NCI-H1417 treated with DMSO at 0.1 percent for 48 hours (cell line): ENCODE results near the gene PRELP.
A peak's percentile ranks its signal among the peaks of the same experiment; 100 is the strongest.
"Not testable (repeated sequence)": the region's sequence is repeated elsewhere in the genome, so short reads cannot be mapped to it uniquely, and the experiment has no call there.

Source experiments
- DNase-seq: peaks from one replicate; lab custom pipeline; 2025; lab: John Stamatoyannopoulos, UW

Gene PRELP

DNA sequence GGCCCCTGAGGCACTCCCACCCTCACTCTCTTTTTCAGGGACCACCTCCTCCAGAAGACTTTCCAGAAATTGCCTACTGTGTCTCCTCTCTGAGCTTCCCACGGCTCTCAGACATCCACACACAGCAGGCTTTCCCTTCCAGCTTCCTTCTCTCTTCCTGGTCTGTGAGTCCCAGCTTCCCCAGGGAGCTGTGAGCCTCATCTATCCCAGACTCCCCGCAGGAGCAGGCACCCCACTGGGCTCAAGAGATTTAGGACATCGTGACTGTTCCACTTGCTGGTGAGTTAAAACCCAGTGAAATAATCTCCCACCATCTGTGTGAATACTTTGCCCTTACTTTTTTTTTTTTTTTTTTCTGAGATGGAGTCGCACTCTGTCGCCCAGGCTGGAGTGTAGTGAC is 22.0 kb upstream of the PRELP start:
- DNase-seq, result no peak

DNA sequence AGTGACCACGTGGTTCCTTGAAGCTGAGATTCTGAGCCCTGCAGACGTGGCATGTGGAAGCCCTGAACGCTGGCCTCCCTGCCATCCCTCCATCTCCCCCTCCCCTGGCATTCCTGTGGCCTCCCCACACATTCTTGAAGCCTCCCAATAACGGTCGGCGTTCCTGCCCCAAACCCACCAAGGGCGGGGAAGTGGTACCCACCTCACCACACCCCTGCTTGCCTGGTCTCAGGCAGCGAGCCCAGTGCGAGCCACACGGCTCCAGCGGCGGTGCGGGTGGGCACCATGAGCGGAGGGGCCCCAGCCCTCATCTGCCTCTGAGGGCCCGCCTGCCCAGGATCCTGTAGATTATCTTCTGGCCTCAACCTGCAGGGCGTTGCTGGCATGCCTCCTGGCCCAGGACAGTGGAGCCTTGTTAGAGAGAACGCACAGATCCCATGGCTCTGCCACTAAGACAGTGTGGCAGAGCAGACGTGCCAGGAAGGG is 20.6 kb upstream of the PRELP start:
- no peak for DNase-seq

DNA sequence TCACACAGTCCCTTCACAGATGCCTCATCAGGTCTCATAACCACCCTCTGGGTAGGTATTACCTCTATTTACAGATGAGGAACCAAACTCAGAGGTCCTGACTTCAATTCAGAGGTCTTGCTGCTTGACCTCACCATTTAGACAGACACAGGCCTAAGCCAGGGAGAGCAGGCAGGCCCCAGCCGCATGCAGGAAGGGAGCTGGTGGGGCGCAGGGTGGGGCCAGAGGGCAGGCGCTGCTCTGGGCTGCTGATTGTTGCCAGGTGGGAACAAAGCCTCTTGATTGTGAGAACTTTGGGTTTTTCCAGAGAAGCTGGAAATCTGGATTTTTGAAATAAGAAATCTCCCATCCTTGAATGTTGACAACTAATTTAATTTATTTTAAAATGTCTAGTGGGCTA is 19.9 kb upstream of the PRELP start:
- no peak for DNase-seq

DNA sequence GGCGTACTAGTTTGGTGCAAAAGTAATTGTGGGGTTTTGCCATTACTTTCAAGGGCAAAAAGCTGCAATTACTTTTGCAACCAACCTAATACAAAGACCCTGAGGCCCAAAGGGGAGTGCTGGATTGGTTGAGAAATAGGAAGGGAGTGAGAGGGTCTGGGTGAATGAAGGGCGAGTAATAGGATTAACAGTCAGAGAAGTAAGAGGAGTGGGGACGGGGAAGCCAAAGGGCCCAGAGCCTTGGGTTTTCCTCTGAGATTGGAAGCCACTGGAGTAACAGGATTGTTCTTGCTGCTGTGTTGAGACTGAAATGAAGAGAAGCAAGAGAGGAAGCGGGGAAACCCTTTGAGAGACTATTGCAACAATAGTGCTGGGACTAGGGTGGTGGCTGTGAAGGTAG is 19.0 kb upstream of the PRELP start:
- no peak for DNase-seq

DNA sequence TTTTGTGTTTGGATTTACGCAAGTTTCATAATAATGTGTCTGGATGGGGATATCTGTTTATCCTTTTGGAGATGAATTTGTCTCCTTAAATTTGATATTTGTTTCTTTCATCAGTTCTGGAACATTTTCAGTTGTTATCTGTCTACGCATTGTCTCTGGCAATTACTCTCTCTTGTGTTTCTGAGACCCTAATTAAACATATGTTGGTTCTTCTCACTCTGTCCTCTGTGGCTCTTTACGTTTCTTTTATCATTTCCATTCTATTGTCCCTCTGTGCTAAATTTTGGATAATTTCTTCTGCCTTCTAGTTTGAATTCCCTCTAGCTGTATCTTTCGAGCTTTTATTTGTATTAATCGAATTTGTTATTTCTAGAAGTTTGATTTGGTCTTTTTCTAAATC is 17.5 kb upstream of the PRELP start:
- no peak for DNase-seq

DNA sequence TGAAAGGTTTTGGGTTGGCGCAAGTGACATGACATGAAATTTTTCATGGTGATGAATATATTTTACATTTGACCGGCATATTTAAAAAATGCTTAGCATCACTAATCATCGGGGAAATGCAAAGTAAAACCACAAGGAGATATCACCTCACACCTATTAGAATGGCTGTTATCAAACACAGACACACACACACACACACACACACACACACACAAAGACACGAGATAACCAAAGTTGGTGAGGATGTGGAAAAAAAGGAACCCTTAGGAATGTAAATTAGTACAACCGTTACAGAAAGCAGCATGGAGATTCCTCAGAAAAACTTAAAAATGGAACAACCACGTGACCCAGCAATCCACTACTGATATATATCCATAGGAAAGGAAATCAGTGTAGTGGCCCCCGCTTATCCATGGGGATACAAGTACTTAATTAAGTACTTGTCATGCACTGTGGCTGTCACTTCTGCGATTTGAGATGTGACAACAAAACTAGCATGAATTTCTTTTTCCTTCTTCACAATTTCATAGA is 15.9 kb upstream of the PRELP start:
- DNase-seq, result no peak

DNA sequence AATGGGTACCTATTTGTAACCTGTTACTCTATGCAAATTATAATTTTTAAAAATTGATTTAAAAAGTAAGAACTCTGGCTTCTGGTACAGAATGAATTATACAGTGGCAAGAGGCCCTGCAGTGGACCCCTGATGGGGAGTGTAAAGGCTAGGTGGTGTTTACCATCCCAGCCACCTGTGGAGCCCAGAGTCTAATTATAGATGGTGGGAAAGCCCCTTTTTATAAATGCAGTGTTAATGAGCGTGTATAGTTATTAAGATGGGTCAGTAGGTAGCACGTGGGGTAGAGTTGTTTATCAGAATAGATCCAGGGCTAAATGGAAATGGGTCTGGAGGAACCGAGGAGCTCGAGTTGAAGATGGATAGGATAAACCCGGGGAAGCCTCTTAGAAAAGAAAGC is 13.9 kb upstream of the PRELP start:
- peak; percentile 85 for DNase-seq

DNA sequence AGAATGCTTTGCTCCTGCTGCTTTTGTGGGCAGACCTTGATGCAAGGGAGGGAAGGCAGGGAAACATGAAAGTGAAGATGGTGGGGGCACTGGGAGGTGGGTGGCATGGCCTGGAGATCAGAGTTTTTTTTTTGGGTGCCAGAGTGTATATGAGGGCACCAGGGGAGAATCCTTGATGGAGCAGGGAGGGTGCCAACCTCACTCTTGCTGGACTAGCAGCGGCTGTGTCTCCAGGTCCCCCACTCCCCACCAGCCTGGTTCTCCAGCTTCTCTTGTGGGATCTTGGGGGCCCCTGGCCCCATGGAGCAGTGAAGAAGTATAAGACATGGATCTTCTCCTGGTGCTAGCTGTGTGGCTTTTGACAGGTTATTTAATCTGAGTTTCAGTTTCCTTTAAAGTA is 13.5 kb upstream of the PRELP start:
- DNase-seq, result no peak

DNA sequence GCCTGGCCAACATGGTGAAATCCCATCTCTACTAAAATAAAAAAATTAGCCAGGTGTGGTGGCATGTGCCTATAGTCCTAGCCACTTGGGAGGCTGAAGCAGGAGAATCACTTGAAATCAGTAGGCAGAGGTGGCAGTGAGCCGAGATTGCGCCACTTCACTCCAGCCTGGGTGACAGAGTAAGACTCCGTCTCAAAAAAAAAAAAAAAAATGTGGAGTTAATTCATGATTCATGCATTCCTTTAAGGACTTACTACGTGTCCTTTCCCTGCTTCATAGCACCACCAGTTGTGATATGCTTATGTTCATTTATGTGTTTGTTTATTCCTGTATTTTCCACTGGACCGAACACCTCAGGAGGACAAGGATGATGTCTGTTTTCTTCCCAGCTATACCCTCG is 12.7 kb upstream of the PRELP start:
- no peak for DNase-seq

DNA sequence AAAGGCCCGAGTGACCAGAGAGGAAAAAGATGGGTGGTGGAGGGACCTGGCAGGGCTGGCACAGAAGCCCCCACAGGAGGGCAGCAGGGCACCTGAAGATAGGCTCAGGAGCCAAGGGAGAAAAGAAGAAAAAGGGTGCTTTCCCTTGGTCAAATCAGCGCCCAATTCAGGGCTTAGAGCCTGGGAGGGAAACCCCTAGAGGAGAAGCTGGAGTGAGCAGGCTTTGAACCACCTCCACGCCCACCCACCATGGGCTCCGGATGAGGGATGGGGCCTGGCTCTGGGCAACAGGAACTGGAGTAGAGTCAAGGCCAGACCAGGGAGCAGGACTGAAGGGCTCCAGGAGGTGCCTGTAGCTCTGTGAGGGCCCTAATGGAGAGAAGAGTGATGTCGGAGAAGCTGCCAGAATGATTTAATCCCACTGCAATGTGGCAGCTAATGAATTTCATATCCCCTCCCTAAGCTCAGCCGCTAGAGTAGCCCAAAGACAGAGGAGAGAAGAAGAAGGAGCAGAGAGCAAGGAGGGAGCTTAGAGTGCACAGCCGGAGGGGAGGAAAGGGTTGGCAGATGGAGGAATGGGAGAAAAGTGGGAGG is 12.0 kb upstream of the PRELP start:
- no peak for DNase-seq

DNA sequence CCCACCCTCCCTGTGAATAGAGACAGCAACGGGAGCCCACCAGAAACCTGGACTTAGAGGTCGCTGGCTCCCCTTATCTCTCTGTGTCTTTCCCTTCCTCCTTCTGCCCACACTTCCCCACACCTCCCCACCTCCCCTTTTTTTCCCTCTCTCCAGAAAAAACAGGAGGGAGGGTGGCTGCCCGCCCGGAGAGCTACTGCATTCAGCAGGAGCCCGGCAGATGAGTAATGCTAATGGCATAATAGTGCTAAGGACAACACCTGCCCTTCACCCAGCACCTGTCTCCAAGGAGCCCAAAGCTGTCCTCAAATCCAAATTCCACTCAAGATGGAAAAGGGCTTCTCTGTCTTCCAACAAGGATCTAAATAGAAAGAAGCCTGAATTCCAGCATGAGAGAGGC is 11.4 kb upstream of the PRELP start:
- no peak for DNase-seq

DNA sequence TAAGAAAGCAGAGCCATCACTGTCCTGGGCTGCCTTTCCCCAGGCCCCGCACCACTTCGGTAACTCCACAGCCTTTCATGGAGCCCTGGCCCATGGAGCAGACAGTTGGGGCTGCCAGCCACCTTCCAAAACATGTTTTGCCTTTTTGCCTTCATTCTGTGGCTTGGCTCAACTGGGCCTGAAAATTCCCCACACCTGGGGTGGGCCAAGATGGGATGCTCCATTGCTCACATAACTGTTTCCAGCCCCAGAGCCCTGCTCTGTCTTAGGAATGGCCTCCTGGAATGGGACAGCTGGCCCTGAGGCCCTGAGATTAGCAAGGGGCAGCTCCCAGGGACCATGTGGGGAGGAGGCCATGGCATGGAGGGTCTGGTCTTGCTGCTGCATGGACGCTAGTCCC is 10.9 kb upstream of the PRELP start:
- no peak for DNase-seq

DNA sequence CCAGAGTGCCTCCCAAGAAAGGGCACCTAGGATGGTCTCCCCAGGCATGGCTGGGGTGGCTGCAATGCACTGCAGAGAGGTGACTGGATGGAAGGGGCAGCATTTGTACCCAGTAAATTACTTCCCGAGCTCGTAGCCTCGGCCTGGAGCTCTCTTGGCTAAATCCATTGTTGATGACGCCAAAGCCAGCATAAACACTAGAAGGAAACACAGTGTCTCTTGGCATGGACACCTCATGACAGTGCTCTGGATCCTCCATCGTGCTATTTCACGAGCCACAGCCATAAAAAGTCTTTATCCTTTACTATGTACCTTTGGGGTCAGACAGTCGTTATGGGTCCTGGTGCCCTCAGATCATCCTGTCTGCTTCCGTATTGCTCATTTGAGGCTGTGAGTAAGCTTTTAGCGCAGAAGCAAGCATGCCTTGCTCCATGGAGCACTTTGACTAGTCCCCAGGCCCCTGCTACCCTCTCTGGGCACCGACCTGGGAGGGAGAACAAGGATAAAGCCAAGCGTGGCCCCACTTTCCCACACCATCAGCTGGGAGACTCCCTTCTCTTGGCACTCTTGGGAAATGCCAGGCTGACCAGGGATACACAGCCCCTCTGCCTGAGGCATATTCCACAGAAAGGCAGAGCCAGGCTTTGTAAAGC is 10.3 kb upstream of the PRELP start:
- no peak for DNase-seq

DNA sequence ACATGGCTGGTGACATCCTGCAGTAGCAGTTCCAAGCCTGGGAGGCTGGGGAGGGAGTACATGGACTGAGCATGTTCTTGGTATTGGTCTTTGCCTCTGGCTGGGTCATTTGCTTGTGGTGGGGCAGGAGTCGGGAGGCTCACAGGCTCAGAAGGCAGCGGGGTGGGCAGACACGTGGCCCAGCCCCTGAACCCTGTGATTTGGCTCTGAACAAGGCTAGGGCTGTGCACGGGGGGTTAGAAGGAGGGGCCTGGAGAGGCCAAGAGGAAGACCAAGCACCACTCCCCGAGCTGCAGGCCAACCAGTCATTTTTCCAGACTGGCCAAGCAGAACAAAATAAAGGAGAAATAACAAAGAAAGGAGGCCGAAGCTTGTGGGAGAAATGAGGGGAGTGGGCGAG is 9.7 kb upstream of the PRELP start:
- DNase-seq, result no peak

DNA sequence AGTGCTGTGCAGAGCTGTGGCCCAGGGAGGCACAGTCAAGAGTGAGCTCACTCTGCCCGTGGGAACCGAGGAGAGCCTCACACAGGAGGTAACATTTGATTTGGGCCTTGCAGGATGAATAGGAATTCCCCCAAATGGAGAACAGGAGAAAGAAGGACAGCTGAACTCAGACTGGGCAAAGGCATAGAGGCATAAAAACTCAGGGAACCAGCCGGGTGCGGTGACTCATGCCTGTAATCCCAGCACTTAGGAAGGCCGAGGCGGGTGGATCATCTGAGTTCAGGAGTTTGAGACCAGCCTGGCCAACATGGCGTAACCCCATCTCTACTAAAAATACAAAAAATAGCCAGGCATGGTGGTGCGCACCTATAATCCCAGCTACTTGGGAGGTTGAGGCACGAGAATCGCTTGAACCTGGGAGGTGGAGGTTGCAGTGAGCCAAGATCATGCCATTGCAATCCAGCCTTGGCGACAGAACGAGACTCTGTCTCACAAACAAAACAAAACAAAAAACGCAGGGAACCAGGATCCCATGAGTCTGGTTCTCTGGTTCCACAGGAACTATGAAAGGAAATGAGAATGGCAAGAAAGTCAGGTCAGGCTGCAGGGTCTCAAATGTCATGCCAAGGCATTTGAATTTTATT is 8.6 kb upstream of the PRELP start:
- not testable (repeated sequence) for DNase-seq

DNA sequence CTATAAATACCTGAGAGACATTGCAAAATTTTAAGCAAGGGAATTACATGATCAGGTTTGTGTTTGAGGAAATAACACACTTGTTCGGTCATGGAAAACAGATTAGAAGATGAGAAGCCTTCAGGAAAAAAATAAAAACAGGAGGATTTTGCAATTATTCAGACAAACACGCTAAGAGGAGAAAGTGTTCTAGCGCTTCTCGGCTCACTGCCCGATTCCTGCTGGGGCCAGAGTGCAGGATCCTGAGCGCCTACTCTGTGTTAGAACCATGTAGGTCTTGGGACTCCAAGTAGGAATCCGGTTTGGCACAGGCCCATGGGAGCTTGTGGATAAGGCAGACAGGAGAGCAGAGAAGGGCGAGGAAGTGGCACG is 8.1 kb upstream of the PRELP start:
- DNase-seq, result no peak

DNA sequence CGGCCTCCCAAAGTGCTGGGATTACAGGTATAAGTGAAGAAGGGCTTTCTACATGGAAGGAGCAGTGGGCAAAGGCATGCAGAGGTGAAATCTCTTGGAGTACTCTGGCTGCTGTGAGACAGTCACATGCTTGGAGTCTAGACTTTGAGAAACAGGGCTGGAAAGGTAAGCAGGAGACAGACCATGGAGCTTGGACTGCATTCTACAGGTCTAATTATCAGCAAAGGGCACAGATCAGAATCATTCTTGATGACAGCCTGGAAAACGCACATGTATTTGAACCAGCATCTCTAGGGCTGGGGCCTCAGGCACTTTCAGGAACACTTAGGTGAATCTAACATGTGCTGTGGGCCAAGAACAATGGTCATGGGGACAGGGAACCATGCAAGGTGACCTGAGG is 7.3 kb upstream of the PRELP start:
- no peak for DNase-seq

DNA sequence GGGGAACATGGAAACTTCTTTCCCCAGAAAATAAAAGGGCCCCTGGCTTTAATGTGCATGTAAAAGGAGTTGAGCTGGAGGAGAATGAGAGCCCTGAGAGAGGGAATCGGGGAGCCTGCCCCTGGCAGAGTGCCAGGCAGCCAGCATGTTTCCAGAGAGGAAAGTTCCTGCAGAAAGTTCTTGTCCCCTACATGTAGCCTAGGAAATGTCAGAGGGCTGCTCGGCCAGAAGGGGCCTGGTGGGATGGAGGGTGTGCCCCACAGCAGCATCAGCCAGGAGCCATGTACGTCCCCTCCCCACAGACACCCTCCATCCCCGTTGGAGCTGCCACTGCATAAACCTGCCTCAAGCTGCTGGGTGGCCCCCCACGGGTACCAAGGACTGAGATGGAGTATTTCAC is 5.4 kb upstream of the PRELP start:
- DNase-seq, result no peak

DNA sequence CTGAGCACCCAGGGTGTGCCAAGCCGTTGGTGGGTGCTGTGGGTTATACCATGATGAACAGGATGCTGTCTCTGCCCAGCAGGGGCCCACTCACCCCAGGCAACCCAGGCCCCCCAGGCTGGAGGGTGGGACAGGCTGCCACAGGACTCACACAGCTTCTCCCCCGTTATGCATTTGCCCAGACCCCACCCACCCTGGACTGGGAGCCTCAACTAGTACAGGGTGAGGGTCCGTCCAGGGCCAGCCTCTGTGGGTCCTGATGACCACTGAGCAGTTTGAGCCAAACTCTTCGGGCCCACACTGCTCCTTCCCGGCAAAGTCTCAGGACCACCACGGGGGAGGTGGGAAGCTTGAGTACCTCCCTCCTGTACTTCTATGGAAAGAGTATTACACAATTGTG is 3.8 kb upstream of the PRELP start:
- no peak for DNase-seq

DNA sequence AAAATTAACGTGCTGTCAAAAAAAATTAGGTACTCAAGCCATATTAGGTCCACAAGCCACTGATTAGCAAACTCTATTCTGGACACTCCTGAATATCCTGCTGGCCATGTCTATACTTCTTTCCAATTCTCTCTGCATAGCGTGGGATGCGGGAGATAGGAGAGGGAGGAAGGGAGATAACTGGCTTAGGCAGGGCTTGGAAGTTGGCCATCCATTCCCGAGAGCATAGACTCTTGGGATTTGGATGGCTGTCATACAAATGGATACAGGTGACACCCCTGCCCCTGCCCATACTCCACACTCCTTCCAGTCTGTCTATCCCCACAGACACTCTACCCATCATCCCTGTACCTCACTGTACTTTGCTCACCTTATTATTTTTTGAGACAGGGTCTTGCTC is 2.3 kb upstream of the PRELP start:
- no peak for DNase-seq

DNA sequence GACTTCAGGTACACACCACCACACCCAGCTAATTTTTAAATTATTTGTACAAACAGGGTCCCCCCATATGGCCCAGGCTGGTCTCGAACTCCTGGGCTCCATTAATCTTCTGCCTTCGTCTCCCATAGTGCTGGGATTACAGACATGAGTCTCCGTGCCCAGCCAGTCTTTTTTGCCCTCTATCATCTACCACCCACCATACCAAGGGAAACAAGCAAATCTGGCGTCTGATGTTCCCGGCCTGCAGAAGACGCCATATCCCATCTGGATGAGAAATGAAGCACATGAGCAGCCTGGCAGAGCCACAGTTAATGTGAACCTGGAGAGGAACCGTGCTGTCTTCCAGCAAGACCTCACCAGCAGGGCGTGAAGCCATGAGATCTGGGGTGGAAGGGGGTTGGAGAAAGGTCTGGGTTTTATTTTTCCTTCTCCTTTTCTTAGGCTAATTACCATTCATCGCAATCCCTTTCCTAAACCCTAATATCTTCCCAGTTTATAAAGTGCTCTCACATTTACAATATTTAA is 1.8 kb upstream of the PRELP start:
- DNase-seq, result no peak

DNA sequence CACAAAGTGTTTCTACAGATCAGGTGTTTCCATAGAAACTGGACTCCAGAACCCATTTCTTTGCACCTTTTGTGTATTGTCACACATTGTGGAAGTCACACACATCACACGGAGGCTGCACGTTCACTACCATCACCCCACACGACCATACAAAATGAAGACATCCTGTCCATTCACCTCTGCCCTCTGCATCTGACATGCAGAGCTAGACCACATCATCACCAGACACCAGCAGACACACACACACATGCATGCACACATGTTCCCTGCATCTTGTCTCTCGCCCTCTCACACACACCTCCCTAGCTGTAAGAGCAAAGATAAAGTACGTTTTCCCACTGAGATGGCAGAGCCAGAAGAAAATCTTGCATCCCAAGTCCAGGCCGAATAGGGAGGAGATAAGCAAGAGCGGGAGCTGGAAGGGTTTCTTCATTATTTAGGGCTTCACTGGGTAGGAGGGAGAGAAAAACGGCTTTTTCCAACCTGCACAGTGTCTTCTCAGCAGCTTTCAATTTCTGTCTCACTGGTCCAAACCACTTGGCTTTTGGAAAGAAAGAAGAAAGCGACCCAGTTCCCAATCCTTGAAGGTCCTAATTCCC is 709 bp downstream of the PRELP start:
- DNase-seq, result no peak

DNA sequence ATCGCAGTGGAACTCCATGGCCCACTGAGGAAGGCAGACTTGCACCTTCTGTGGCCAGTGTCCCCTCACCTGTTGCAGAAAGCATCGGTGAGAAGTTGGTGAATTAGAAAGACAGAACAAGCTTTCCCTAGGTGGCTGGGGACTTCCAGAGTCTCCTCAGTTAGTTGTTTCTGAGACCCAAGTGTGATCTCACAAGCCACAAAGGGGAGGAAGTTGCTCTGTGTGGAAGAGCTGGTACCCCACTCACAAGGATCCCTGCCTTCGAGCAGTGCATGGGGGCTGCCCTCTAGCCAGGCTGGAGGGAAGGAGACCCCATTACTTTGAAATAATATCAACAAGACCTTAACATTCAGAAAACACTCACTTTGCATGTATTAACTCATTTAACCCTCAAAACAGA is 2.1 kb downstream of the PRELP start:
- no peak for DNase-seq
